ENCODE results near the gene CTNND2. TPM values are rescaled to one million over a fixed set of nuclear protein-coding genes. Genes with fewer than 3 reads are reported as not detected.

CTNND2 gene
- total RNA-seq, 1 donor from 2014 or later = not detected

DNA sequence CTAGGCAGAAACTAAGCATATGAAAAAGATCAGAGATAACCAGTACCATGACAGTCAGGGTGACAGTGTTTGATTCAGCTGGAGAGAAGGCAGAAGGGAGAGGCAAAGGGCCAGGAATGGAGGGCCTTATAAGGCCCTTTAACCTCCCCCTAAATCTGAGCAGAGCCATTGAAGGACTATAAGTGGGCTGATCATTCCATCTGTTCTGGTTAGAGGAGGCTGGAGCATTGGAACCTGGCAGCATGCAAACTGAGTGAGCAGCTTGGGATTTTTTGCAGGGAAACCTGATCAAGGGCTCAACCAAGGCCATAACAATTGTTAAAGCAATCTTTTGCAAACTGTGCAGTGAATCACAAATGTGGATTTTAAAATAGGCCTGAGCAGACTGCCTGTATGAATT is 968.7 kb downstream of the CTNND2 start:
- DNase-seq (ENCODE audit: low read depth, low spot score) = no peak

DNA sequence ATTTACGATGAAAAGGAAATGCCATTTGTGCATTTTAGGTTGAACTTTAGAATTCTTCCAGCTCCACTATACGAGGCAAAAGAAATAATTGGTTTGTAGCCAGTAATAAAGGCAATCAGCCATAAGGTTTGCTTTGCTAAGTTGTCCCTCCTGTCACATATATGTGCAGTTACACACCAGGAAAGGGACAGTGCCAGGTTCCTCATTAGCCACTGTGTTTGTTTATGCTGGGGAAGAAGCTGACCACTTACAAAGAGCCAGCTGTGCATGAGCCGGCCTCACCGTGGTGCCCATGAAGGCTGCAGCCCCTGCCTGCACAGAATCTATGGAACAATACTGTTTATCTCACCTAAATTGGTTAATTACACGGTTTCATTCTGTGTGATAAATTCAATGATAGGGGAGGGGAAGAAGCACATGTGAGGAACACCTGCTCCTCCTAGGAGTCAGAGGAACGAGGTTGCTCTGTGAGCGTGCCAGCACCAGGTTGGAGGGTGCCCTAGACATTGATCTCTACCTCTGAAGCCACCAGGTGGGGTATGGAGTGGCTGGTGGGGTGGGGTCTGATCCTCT is 969.4 kb downstream of the CTNND2 start:
- no peak for DNase-seq (ENCODE audit: low read depth, low spot score)

DNA sequence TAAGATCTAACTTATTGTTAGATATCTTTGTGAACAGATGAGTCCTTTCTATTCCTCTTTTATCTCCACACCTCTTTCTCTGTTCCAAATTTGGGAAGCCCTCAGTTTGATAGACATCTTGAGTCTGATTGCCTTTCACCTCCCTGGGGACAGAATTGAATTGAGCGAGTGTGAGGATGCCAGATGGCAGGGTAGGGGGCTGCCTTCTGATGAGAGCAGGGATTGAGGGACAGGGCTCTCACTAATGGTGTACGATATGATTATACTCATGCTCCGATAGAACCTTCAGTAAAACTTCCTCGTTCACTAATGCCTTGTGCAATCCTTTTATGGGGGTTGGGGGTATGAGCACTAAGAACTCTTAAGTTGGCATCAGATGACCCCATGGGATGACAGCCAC is 971.1 kb downstream of the CTNND2 start:
- DNase-seq (ENCODE audit: low read depth, low spot score) = no peak

DNA sequence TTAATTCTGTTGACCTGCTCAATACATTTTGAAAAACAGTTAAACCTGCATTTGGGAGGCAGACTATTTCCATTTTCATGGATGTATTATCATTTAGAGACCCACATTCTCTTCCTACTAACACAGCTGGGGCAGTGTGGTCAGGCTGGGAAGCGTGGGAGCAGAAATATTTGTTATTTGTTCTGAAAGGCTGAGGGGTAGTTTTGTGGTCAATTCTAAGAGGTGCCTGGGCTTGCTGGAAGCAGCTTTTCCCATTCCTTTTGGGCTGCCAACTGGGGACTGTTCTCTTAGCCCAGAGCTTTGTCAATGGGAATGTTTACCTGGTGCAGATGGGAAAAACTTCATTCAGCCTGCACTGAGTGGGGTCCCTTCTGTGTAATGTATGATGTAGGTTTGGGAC is 971.8 kb downstream of the CTNND2 start:
- no peak for DNase-seq (ENCODE audit: low read depth, low spot score)

DNA sequence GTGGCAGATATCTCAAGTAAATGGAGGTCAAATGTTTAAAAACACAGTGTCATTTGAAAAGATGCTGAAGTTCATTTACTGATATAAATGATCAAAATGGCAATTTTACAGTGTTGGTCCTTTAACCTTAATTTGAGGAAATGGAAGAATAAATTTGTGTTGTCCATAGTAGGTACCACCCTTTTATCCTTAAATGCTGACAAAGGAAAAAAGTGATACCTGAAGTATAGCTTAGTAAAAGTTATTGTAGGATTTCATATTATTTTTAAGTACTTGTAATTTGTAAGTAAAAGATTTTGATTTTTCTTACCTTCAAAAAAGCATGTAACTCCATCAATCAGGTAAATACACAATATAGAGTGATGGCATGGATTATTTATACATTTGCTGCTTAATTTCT is 976.6 kb downstream of the CTNND2 start:
- no peak for DNase-seq (ENCODE audit: low read depth, low spot score)

DNA sequence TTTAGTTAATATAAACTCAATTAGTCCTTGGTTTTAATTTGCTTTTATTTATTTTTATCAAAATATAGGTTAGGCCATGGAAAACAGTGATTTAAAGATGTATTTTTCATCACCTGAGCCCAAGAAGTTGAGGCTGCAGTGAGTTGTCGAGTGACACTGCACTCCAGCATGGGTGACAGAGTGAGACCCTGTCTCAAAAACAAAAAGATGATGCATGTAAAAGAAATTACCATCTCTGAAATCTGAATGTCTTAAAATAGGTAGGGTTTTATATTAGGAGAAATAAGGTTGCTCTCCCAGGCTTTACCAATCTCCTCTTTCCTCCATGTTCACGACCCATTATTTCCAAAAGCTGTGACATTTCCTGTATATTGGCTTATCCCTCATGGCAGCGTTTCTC is 980.9 kb downstream of the CTNND2 start:
- no peak for DNase-seq (ENCODE audit: low read depth, low spot score)
